ENCODE results near the gene PIBF1.
"Not testable (repeated sequence)": the region's sequence is repeated elsewhere in the genome, so short reads cannot be mapped to it uniquely, and the experiment has no call there.

The PIBF1 gene

DNA sequence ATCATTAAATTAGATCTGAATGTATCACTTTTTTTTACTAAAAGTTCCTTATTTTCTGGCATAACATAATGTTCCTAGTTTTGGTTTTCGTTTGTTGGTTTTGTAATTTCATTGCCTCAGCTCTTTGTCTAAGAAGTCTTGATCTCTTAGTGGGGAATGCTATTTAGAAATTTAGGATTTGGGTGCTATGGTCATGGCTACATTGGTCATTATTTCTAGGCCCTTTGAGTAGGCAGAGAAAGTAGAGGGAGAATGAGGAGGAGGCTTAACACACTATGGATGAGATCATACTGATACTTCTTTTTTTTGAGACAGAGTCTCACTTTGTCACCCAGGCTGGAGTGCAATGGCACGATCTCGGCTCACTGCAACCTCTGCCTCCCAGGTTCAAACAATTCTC lies 41.8 kb downstream of the PIBF1 start:
- DNase-seq = no peak

GRCh38 chr13:72834601-72835000 lies 52.7 kb downstream of the PIBF1 start:
- DNase-seq = no peak

- peak; percentile 46 for DNase-seq
These were observed 58.0 kb downstream of the PIBF1 start for GRCh38 chr13:72839831-72840426.

DNA sequence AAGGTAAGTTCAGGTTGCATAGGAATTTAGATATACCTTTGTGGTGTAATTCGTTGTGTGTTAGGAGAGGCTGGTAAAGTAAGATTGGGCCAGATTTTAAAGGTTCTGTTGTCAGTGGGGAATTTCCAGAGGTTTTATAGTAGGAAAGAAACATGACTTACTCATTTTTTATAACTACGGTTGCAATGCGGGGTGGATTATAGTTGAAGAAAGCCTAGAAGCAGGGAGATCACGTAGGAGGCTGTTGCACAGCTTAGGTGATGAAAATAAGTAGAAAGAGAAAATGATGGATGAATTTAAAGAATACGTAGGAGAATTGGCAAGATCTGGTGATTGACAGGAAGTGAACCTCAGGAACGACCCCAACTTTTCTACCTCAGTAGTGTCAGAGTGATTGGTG lies 61.1 kb downstream of the PIBF1 start:
- DNase-seq = no peak

- DNase-seq = not testable (repeated sequence)
These were observed 63.2 kb downstream of the PIBF1 start for GRCh38 chr13:72845148-72845547.

GRCh38 chr13:72849571-72849970 lies 67.6 kb downstream of the PIBF1 start:
- no peak for DNase-seq

- no peak for DNase-seq
These were observed 69.2 kb downstream of the PIBF1 start for GRCh38 chr13:72850959-72851677.

DNA sequence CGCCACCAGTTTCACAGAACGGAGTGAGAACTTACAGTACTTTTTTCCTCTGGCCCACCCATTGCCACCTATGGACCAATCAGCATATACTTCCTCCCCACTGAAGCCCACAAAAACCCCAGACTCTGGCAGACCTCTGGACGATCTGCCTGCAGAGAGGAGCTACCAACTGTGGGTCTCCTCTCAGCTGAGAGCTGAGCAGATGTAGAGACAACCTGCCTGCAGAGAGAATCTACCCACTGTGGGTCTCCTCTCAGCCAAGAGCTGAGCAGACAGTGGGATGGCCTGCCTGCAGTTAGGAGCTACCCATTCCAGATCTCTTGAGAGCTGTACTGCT lies 69.7 kb downstream of the PIBF1 start:
- DNase-seq = no peak

DNA sequence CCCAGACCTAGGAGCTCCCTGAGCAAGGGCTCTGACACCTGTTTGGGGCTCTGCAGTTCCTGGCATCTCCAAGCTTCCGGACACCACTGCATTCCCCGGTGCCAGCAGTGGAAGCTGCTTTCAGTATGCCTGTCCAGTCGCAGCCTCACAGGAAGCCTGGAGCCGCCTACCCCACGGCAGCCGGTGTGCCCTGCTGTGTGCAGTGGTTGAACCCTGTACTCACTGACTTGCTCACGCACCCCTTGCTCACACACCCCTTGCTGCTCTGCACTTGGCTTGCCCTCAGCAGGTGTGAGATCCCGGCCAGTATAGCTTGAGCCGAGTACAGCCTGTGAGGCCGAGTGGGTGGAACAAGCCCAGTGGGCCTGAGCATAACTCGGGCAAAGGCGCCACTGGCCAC lies 70.3 kb downstream of the PIBF1 start:
- DNase-seq = no peak

DNA sequence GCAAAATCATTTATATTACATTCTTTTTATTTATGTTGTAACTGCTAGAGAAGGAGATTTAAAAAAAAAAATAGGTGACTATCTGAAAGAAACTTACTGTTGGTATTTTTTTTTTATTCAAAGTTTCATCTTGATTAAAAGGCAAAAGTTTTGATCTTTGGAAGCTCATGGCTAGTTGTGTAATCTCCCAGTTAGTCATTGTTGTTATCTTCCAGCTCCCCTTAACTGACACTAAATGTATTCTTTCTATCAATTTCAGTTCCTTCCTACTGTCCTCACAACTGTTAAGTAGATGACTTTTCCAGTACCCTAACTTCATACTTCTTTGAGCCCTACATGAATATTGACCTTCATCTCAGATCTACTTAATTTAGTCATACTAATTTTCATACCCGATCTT lies 71.1 kb downstream of the PIBF1 start:
- DNase-seq = no peak

DNA sequence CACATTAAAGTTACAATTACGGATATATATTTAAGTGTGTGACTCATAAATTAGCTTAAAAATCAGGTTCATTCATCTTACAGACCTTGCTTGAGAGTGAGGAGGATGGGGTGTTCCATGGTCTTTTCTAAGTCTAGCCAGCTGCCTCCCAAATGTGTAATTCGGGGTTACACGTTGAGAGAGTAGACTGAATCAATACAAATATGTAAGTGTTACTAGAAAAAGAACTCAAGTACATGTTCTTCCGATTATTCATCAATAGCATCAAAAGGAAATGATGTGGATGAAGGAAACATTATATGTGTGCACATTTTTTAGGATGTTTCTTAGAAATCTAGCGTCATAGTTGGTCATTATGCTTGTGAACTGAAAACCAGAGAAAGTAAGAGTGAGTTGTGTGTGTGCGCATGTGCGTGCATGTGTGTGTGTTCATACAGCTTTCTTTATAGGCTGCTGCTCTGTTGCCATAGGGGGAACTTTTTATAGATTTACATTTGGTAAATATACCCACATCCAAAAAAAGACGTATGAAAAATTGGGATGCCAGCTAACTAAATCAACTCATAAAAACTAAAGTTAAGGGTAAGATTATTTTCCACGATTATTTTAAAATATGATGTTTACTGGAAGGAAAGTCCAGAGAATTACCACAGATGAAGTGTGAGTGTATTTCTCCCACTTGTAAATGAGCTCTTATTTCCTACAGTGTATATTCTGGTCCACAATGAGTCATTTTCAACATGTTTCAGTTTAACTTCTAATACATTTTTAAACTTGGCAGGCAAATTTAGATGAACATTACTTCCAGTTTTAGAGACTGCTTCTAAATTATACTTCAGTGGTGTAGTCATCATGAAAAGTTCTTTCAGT lies 82.4 kb downstream of the PIBF1 start:
- peak; percentile 31 for DNase-seq

DNA sequence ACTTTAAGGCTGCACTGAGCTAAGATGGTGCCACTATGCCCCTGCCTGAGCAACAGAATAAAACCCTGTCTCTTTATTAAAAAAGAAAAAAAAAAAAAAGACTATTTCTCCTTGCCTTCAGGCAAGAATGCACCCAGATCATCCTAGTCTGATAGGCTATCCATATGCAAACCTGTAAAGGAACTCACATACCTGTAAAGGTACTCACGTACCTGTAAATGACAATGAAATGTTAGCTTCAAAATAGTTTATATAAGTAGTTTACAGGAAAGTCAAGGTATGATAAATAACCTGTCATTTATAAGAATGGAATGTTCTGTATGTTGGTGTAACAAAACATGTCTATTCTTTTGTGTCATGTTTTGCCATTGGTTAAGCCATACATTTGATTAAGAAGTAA lies 86.3 kb downstream of the PIBF1 start:
- no peak for DNase-seq

GRCh38 chr13:72875233-72875632 lies 93.3 kb downstream of the PIBF1 start:
- no peak for DNase-seq

DNA sequence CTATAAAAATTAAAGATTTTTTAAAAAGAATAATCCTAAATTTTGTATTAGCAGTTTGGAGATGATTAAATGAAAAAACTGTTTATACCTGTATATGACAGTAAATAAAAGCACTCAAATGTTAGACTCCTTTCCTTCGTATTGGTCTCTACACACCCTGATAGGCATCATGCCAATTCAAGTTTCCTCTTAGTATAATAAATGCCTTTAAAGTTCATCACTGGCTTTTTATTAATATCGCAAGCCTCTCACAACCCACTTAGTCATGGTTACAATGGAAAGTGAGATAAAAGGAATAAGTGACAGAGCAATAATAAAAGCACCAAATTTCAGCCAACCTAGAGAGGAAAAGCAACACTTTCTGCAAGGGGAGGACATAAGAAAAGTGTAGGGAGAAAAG lies 102.2 kb downstream of the PIBF1 start:
- no peak for DNase-seq

DNA sequence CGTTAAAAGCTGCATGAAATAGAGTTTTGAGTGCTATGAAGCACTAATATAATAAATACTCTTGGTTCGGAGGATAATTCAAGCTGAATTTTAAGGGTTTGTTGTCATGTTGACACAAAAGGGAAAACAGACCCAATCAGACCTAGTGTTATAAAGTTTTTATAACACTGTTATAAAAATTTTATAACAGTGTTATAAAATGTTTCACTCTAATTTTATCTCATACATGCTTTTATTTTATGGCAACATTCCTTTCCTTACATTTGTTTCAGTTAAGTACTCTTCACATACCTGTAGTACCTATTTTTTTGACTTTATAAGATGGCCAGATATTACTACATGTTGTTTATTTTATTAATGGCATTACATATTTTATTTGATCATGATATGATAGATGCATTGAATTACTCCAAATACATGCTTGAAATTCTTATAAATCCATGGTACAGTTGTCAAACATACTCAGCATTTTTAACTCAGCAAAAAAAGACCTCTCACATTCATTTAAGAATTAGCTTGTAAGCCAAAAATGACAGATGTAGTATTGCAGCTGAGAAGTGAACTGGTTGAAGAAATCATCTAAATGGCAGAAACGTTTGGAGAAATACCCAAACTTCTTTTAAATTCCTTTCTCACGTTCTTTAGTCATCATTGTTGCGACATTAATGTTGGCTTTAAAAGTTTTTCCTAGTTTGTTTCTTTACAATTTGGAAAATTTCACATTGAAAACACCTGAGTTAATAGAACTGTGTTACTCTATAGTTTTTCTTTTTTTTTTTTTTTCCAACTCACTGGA lies 104.5 kb downstream of the PIBF1 start:
- DNase-seq = no peak

- no peak for DNase-seq
These were observed 107.6 kb downstream of the PIBF1 start for GRCh38 chr13:72889495-72889894.

DNA sequence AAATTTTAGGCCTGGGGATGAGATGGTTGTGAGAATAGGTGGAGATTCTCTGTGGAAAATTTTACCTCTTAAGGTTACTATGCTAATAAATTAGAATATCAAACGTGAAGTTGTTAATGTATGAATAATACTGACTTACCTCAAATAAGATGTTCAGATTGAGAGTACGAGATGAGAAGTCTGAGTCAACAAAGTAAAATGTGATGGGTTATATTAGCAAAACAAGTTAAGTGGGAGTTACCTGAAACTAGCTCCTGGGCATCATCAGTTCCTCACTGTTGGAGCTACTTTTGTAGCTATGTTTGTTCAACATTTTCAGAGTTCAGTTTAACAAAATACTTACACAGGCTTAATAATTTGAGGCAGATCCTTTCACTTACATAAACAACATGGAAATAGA lies 108.6 kb downstream of the PIBF1 start:
- no peak for DNase-seq

GRCh38 chr13:72891423-72891822 lies 109.5 kb downstream of the PIBF1 start:
- no peak for DNase-seq

DNA sequence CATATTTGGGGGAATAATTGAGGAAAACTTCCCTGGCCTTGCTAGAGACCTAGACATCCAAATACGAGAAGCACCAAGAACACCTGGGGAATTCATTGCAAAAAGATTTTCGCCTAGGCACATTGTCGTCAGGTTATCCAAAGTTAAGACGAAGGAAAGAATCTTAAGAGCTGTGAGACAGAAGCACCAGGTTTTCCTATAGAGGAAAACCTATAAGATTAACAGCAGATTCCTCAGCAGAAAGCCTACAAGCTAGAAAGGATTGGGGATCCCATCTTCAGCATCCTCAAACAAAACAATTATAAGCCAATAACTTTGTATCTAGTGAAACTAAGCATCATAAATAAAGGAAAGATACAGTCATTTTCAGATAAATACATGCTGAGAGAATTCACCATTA lies 114.9 kb downstream of the PIBF1 start:
- DNase-seq = no peak

DNA sequence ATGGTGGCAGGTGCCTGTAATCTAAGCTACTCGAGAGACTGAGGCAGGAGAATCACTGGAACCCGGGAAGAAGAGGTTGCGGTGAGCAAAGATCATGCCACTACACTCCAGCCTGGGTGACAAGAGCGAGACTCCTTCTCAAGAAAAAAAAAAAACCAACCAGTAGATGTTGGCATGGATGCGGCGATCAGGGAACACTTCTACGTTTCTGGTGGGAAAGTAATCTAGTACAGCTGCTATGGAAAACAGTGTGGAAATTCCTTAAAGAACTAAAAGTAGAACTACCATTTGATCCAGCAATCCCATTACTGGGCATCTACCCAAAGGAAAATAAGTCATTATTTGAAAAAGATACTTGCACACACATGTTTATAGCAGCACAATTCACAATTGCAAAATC lies 119.6 kb downstream of the PIBF1 start:
- DNase-seq = not testable (repeated sequence)

- DNase-seq = no peak
These were observed 126.5 kb downstream of the PIBF1 start for GRCh38 chr13:72908416-72908815.

DNA sequence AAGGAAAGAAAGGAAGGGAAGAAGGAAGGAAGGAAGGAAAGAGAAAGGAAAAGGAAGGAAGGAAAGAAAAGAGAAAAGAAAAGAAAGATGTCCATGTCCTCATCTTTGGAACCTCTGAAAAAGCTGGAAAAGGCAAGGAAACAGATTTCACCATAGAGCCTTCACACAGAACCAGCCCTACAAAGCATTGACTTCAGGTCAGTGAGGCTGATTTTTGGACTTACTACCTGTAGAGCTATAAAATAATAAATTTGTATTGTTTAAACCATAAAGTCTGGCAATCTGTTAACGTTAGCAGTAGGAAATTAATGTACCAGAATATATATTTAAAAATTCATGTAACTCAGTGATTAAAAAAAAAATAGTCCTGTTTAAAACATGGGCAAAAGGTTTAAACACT lies 130.0 kb downstream of the PIBF1 start:
- DNase-seq = no peak

GRCh38 chr13:72920097-72920496 lies 138.2 kb downstream of the PIBF1 start:
- DNase-seq = no peak

Measured in activated naive CD4-positive, alpha-beta T cell treated with Interleukin-2 at 50 U/mL for 16 hours (primary cell).